Panc1 (cell line): ENCODE measurements around the gene CCDC171. TPM values are rescaled to one million over a fixed set of nuclear protein-coding genes. Genes with fewer than 3 reads are reported as not detected.

Experiments
- ATAC-seq: fragments of 200-7000 bp; cut with Tn5 transposase; 2 replicates; pipeline ENCODE4 v1.9.1; 2020; ENCODE audit warnings: mild to moderate bottlenecking, moderate library complexity
- BruUV-seq: library from RNA; stranded (reverse); fragments of 400-500 nt; replicated peaks from 2 replicates; lab custom pipeline; 2021; lab: Mats Ljungman, UMichigan
- CTCF ChIA-PET: fragments of 300-600 bp; sonication (Branson Sonifier 250); formaldehyde crosslinking; loops from one replicate; lab custom pipeline; 2022; ENCODE audit warnings: antibody characterized with exemption; lab: Charles Lee
- POLR2A ChIA-PET: fragments of 300-600 bp; sonication (Branson Sonifier 250); formaldehyde crosslinking; loops from one replicate; lab custom pipeline; 2022; ENCODE audit warnings: antibody characterized with exemption; lab: Charles Lee
- DNase-seq: peaks from one replicate; pipeline ENCODE4 v3.0.0-alpha.2; 2010; ENCODE audit warnings: low read depth, low spot score
- H3K27ac ChIP-seq: 2 replicates; pipeline ENCODE4 v1.5.1; 2011; ENCODE audit warnings: mild to moderate bottlenecking, low read length, inconsistent platforms
- H3K27me3 ChIP-seq: fragments of 200-500 bp; sonication (Bioruptor generic); 2 replicates; pipeline ENCODE4 v1.6.0; 2014; ENCODE audit warnings: low read length, inconsistent platforms; ENCODE audit not compliant: control insufficient read depth, insufficient read depth
- H3K36me3 ChIP-seq: fragments of 200-500 bp; sonication (Bioruptor generic); 2 replicates; pipeline ENCODE4 v1.5.1; 2014; ENCODE audit warnings: inconsistent platforms, mild to moderate bottlenecking, low read length, moderate library complexity; ENCODE audit not compliant: control insufficient read depth, insufficient read depth
- H3K4me1 ChIP-seq: 2 replicates; pipeline ENCODE4 v1.5.1; 2011; ENCODE audit warnings: inconsistent platforms, mild to moderate bottlenecking, low read length, moderate library complexity; ENCODE audit not compliant: control insufficient read depth, insufficient read depth
- H3K4me3 ChIP-seq, 2 experiments: 2 replicates each; pipeline ENCODE4 v1.5.1; 2011 to 2012; ENCODE audit warnings: low read depth in 2 of 2, low read length in 2 of 2, mild to moderate bottlenecking in 2 of 2, inconsistent platforms in 1 of 2, moderate library complexity in 1 of 2
- H3K9me3 ChIP-seq: fragments of 200-500 bp; sonication (Bioruptor generic); 2 replicates; pipeline ENCODE4 v1.5.1; 2014; ENCODE audit warnings: low read depth, mild to moderate bottlenecking, inconsistent platforms, low read length, moderate library complexity; ENCODE audit not compliant: control insufficient read depth, insufficient read depth
- CTCF ChIP-seq: fragments of 450-650 bp; IDR thresholded peaks from 2 replicates; pipeline ENCODE4 v1.5.1; 2017; ENCODE audit warnings: mild to moderate bottlenecking
- POLR2AphosphoS5 ChIP-seq: IDR thresholded peaks from 2 replicates; pipeline ENCODE4 v1.6.1; 2012; ENCODE audit warnings: mild to moderate bottlenecking, low read depth, low read length, moderate library complexity
- SIN3A ChIP-seq: IDR thresholded peaks from 2 replicates; pipeline ENCODE4 v1.6.1; 2012; ENCODE audit warnings: low read depth, mild to moderate bottlenecking, low read length, moderate library complexity, borderline replicate concordance; ENCODE audit not compliant: insufficient read depth
- TCF7L2 ChIP-seq: IDR thresholded peaks from 2 replicates; pipeline ENCODE4 v1.6.1; 2011; ENCODE audit warnings: mild to moderate bottlenecking, low read depth, low read length, inconsistent platforms
- in situ Hi-C: cut with HindIII; loops from 2 replicates; pipeline ENCODE4 v1.10.0; 2016; ENCODE audit warnings: low sequenced_read_pairs, low pct_unique_long_range_greater_than_20kb
- intact Hi-C: fragments of 100-400 bp; cut with micrococcal nuclease; formaldehyde crosslinking; loops from one replicate; pipeline ENCODE4 v1.10.0; 2022; ENCODE audit not compliant: unreplicated experiment
- total RNA-seq: library from RNA; stranded (reverse); gene quantifications from one replicate; pipeline ENCODE4 v1.2.1, GENCODE V29; 2021; ENCODE audit not compliant: unreplicated experiment
- TF ChIP-seq, protein P1 (sequence below), 2 experiments: IDR thresholded peaks; 2 replicates each; pipeline ENCODE4 v1.6.1; 2011 to 2012; ENCODE audit warnings: low read depth in 2 of 2, control low read depth in 1 of 2, low read length in 1 of 2, mild to moderate bottlenecking in 1 of 2, moderate library complexity in 1 of 2; ENCODE audit not compliant: insufficient read depth in 1 of 2

The CCDC171 gene
- total RNA-seq, 1 experiment from 2014 or later: 1.5 TPM

DNA sequence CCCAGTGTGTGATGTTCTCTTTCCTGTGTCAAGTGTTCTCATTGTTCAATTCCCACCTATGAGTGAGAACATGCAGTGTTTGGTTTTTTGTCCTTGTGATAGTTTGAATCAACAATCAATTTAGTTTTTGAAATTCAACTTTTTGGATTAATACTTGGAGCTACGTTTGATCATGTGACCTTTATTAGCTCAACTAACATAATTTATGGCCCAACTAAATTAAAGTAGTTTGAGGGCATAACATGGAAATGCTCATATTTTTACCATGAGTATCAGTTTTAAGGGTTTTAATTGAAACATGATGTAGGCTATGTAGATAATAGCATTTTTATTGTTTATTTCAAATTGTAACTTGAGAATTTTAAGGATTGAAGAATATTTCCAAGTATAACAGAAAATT lies 168.0 kb downstream of the CCDC171 start:
- ChIA-PET CTCF (no interaction called here), POLR2A (no interaction called here)
- intact Hi-C loops (loop anchor here (10.0 kb wide), 1 partner anchor 64 kb away; no protein-coding TSS in a partner anchor), in situ Hi-C loops (no loop called here)
- Histone ChIP-seq H3K4me3 (no peak overlapping the region), H3K27me3 (no peaks in the 10 kb centered on the region), H3K4me1 (no peaks in the 10 kb centered on the region), H3K36me3 (no peaks in the 10 kb centered on the region), H3K27ac (no peak overlapping the region), H3K9me3 (no peaks in the 10 kb centered on the region)
- TF ChIP-seq POLR2AphosphoS5 (no peak), CTCF (no peak), SIN3A (no peak), TCF7L2 (no peak)
- TF ChIP-seq, protein P1, sequence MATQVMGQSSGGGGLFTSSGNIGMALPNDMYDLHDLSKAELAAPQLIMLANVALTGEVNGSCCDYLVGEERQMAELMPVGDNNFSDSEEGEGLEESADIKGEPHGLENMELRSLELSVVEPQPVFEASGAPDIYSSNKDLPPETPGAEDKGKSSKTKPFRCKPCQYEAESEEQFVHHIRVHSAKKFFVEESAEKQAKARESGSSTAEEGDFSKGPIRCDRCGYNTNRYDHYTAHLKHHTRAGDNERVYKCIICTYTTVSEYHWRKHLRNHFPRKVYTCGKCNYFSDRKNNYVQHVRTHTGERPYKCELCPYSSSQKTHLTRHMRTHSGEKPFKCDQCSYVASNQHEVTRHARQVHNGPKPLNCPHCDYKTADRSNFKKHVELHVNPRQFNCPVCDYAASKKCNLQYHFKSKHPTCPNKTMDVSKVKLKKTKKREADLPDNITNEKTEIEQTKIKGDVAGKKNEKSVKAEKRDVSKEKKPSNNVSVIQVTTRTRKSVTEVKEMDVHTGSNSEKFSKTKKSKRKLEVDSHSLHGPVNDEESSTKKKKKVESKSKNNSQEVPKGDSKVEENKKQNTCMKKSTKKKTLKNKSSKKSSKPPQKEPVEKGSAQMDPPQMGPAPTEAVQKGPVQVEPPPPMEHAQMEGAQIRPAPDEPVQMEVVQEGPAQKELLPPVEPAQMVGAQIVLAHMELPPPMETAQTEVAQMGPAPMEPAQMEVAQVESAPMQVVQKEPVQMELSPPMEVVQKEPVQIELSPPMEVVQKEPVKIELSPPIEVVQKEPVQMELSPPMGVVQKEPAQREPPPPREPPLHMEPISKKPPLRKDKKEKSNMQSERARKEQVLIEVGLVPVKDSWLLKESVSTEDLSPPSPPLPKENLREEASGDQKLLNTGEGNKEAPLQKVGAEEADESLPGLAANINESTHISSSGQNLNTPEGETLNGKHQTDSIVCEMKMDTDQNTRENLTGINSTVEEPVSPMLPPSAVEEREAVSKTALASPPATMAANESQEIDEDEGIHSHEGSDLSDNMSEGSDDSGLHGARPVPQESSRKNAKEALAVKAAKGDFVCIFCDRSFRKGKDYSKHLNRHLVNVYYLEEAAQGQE (IDR thresholded peaks at IDR 0.05; ENCODE audit: insufficient read depth in 1 of 2, low read depth in 2 of 2, low read length in 1 of 2): no peak
- no peak for DNase-seq
- BruUV-seq: no TSS peak
- ATAC-seq: no peak

DNA sequence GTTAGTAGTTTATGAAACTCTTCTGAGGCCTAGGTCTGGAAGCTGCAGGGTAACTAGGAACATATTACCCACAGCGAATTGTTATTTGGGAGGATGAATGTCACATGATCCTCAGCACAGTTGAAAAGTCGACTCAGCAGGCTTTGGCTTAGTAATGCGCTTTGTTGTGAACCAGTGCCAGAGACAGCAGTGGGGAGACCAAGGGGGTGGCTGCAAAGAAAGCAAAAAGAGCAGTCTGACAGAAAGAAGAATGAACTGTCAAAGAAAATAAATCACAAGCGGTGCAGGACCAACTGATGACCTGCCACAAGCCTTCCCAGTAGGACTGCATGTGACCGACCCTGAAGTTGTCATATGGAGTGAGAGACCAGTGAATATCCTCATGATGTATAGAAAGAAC lies 170.0 kb downstream of the CCDC171 start:
- Histone ChIP-seq H3K36me3 (no peaks in the 10 kb centered on the region), H3K4me1 (no peaks in the 10 kb centered on the region), H3K27ac (no peak overlapping the region), H3K27me3 (no peaks in the 10 kb centered on the region), H3K4me3 (no peak overlapping the region), H3K9me3 (no peaks in the 10 kb centered on the region)
- DNase-seq: no peak
- CTCF ChIA-PET: no interaction called here
- intact Hi-C loops (loop anchor here (10.0 kb wide), 1 partner anchor 62 kb away; no protein-coding TSS in a partner anchor), in situ Hi-C loops (no loop called here)
- POLR2A ChIA-PET: no interaction called here
- no peak for TF ChIP-seq SIN3A
- no peak for TF ChIP-seq TCF7L2
- TF ChIP-seq, protein P1 (IDR thresholded peaks at IDR 0.05; ENCODE audit: insufficient read depth in 1 of 2, low read depth in 2 of 2, low read length in 1 of 2): no peak
- TF ChIP-seq POLR2AphosphoS5: no peak
- no peak for TF ChIP-seq CTCF
- no peak for ATAC-seq
- no TSS peak for BruUV-seq
